DMS53 treated with DMSO at 0.1 percent for 48 hours (cell line): ENCODE results near the gene OR2S2.
"Not testable (repeated sequence)": the region's sequence is repeated elsewhere in the genome, so short reads cannot be mapped to it uniquely, and the experiment has no call there.

Experiments
- DNase-seq: peaks from one replicate; lab custom pipeline; 2025; ENCODE audit not compliant: unreplicated experiment; lab: John Stamatoyannopoulos, UW

Gene OR2S2

GRCh38 chr9:35934069-35934468 lies 23.9 kb downstream of the OR2S2 start:
- DNase-seq, result not testable (repeated sequence)

DNA sequence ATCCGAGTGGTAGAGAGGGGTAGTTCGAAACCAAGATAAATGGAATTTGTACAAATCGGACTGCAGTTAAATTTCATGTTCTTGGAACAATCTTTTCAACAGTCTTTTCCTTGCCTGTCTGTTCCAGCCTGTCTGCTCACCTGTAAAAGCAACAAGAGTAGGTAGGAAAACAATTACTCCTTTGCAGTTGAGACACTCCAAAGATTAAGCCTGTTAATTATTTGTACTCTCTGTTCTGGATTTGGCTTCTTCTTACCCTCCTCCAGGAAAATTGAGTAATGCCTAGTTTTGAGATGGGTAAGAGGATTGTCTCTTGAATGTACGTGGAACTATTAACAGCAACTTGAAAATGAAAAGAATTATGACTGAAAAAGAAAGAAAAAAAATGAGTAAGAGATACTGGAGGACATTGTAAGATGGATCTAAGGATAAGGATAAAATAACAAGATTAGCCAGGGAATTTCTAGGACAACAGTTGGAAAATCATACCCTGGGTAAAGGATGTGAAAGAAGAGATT lies 24.3 kb downstream of the OR2S2 start:
- no peak for DNase-seq

DNA sequence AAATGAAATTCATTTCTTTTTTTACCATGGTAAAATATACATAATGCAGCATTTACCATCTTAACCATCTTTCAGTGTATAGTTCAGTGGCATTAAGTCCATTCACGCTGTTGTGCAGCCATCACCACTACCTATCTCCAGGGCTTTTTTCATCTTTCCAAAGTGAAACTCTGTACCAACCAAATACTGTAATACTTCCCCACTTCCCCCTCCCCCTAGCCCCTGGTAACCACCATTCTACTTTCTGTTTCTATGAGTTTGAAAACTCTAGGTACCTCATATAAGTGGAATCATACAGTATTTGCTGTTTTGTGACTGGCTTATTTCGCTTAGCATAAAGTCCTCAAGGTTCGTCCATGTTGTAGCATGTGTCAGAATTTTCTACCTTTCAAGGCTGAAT lies 25.2 kb downstream of the OR2S2 start:
- no peak for DNase-seq

- DNase-seq, result no peak
These were observed 27.0 kb downstream of the OR2S2 start for GRCh38 chr9:35930989-35931388.

GRCh38 chr9:35930521-35930920 lies 27.4 kb downstream of the OR2S2 start:
- no peak for DNase-seq

DNA sequence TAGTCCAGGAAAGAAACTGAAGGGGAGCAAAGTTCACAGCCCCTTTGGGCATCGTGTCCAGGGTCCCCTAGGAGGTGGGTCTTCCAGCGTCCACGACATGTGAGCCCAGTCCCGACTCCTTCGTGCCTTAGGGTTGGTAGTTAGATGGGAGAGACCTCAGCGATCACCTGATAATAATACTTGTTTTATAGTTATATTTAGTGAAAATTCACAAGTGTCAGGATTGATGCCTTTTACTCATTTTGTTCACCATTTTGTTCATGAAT lies 28.6 kb downstream of the OR2S2 start:
- no peak for DNase-seq

GRCh38 chr9:35928591-35929452 lies 29.1 kb downstream of the OR2S2 start:
- DNase-seq, result no peak

- DNase-seq, result no peak
These were observed 33.8 kb downstream of the OR2S2 start for GRCh38 chr9:35923927-35924763.

- no peak for DNase-seq
These were observed 34.4 kb downstream of the OR2S2 start for GRCh38 chr9:35923598-35923926.

DNA sequence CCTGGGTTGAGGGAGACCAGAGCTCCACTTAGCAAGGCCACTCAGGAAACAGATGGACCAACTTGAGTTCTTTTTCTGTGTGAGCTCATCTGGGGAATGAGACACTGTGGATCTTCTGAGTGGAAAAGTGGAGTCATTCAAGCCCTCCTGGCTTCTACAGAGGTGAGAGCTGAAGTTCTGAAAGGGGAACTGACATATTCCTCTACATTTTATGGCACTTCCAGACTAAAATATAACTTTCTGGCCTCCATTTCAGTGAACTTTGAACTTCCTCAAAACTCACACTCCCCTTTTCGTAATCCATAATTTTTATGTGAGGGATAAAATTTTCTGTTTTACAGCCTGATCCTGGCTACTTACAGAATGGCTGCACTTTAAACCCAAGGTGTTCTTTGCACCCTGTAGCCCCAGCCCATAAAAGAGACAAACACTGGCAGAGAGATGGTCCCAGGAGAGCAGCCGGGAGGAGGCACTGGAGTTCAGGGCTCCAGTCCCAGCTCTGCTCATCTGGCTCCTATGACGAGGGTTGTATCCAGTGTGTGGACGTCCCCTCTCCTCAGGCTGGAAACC lies 37.8 kb downstream of the OR2S2 start:
- DNase-seq, result no peak

- no peak for DNase-seq
These were observed 38.5 kb downstream of the OR2S2 start for GRCh38 chr9:35919212-35920008.

DNA sequence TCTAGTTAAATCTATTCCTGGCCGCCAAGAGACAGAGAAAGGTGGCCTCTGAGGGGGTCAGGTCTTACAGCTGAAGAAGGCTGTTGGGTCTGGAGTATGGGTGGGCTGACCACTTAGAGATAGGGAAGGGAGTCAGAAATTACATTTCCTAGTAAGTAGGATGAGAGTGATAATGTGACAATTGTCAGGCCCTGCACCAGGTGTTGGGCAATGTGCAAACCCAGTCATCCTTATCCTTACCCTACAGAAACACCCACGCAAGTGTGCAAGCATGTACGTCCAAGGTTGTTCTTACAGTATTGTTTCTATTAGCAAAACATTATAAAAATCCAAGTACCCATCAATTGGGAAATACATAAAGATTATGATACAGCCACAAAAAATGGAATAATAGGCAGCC lies 39.2 kb downstream of the OR2S2 start:
- DNase-seq, result no peak

DNA sequence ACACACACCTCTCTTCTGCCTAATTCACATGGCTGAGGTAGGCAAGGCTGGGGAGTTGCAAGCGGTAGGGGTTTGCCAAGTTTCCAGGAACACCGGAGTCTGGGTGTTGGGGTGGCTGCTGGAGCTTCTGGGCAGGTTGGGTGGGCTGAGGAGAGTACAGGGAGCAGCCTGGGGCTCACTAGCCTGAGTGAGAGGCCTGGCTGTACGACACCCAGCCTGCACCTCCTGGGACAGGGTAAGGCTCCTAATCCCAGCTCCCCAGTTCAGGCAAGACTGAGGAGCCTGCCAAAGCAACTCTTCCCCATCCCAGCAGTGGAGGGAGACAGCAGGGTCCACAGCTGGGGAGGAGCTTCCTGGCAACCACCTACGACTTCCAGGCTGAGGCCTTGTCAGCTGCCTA lies 40.7 kb downstream of the OR2S2 start:
- no peak for DNase-seq

- DNase-seq, result no peak
These were observed 42.2 kb downstream of the OR2S2 start for GRCh38 chr9:35915681-35916294.

DNA sequence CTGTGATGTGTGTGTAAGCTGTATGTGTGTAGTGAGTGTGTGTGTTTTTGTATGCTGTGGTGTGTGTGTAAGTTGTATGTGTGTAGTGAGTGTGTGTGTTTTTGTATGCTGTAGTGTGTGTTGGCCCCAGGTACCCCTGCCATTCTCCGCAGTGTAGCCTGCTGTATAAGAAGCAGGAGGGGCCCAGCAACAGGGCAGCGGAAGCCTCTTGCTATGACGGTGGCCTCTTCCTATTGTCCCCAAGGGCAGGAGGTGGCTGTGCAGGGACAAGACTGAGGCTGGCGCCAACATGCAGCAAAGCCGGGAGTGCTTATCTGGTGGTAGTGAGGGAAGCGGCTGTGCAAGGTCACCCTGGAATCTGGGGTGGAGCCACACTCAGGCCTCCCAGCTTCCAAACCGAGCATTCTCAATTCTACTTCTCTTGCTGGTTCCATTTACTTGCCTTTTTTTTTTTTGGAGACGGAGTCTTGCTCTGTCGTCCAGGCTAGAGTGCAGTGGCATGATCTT lies 43.6 kb downstream of the OR2S2 start:
- no peak for DNase-seq

DNA sequence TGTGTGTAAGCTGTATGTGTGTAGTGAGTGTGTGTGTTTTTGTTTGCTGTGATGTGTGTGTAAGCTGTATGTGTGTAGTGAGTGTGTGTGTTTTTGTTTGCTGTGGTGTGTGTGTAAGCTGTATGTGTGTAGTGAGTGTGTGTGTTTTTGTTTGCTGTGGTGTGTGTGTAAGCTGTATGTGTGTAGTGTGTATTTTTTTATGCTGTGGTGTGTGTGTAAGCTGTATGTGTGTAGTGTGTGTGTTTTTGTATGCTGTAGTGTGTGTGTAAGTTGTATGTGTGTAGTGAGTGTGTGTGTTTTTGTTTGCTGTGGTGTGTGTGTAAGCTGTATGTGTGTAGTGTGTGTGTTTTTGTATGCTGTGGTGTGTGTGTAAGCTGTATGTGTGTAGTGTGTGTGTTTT lies 44.5 kb downstream of the OR2S2 start:
- DNase-seq, result not testable (repeated sequence)

DNA sequence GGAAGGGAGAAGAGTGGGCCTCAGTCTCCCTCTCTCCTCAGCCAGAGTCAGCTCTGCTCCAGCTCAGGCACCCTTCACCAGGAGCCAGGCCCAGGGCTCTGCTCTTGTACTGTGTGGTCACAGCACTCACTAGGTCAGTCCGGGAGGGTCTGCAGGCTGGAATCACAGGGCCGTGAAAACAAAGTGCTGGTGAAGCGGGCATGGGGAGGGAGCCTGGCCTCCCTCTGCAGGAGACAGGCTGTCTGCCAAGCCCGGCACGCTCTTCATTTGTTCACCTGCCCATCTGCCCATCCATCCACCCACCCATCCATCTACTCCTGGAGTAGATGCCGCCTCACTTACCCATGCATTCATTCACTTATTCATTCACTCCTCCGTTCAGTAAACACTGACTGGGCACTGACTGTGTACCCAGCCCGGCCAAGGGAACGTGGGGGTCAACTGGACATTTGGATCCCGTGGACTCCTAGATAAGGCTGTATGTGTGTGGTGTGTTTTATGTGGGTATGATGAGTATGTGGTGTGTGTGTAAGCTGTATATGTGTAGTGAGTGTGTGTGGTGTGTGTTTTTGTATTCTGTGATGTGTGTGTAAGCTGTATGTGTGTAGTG lies 45.1 kb downstream of the OR2S2 start:
- DNase-seq, result no peak

GRCh38 chr9:35911690-35912089 lies 46.3 kb downstream of the OR2S2 start:
- no peak for DNase-seq

- DNase-seq, result peak; percentile 40
These were observed 47.2 kb downstream of the OR2S2 start for GRCh38 chr9:35910613-35911359.
